Measurements from ENCODE around the gene PEF1.

The PEF1 gene

GRCh38 chr1:31652891-31653499 lies 8.3 kb upstream of the PEF1 start:
- no peak for DNase-seq

GRCh38 chr1:31651766-31652165 lies 7.1 kb upstream of the PEF1 start:
- DNase-seq: no peak

GRCh38 chr1:31651089-31651420 lies 6.4 kb upstream of the PEF1 start:
- DNase-seq: no peak

- no peak for DNase-seq
These were observed 5.7 kb upstream of the PEF1 start for GRCh38 chr1:31650161-31651088.

GRCh38 chr1:31648641-31649357 lies 4.1 kb upstream of the PEF1 start:
- DNase-seq: no peak

- DNase-seq: no peak
These were observed 3.5 kb upstream of the PEF1 start for GRCh38 chr1:31648190-31648589.

GRCh38 chr1:31647106-31647505 lies 2.4 kb upstream of the PEF1 start:
- DNase-seq: no peak

GRCh38 chr1:31646259-31646960 lies 1.7 kb upstream of the PEF1 start:
- DNase-seq: no peak

- DNase-seq: no peak
These were observed 545 bp upstream of the PEF1 start for GRCh38 chr1:31645274-31645568.

- no peak for DNase-seq
These were observed 608 bp downstream of the PEF1 start for GRCh38 chr1:31643976-31644559.

- DNase-seq: no peak
These were observed 1.8 kb downstream of the PEF1 start for GRCh38 chr1:31642897-31643296.

- DNase-seq: no peak
These were observed 2.3 kb downstream of the PEF1 start for GRCh38 chr1:31642366-31642765.

- no peak for DNase-seq
These were observed 3.7 kb downstream of the PEF1 start for GRCh38 chr1:31640964-31641363.

- no peak for DNase-seq
These were observed 4.5 kb downstream of the PEF1 start for GRCh38 chr1:31640179-31640578.

GRCh38 chr1:31639543-31639942 lies 5.1 kb downstream of the PEF1 start:
- DNase-seq: no peak

- peak; percentile 36 to 72 for DNase-seq
These were observed 6.6 kb downstream of the PEF1 start for GRCh38 chr1:31637915-31638673.

GRCh38 chr1:31633117-31633516 lies 11.6 kb downstream of the PEF1 start:
- no peak for DNase-seq

- no peak for DNase-seq
These were observed 12.0 kb downstream of the PEF1 start for GRCh38 chr1:31632649-31633048.

- no peak for DNase-seq
These were observed 15.6 kb downstream of the PEF1 start for GRCh38 chr1:31628931-31629556.

GRCh38 chr1:31627930-31628559 lies 16.6 kb downstream of the PEF1 start:
- DNase-seq: no peak

GRCh38 chr1:31627301-31627929 lies 17.3 kb downstream of the PEF1 start:
- DNase-seq: no peak
